ENCODE data around the gene LDAF1.

DNA sequence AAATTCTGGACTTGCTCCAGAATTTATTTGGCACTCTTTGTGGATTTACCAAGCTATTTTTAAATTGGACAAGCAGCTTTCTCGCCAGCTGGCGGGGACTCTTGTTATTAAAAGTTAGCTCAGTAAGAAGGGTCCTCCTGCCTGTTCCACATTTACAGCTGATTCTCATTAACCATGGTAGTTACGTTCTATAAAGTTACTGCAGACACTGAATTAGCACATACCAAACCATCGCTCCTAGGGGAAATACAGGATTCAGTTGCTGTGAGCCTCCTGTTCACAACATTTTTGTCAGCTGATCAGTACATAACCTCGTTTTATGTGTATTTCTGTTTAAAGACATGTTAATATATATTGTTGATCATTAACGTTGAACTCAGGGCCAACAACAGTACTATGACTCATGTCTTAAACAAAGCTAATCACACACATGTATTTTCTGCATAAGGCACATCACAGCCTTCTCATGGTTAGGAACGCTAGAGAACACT is 4.2 kb downstream of the LDAF1 start:
- TF ChIP-seq POLR2A (IDR thresholded peaks at IDR 0.05) (no peak), POLR2AphosphoS5 (IDR thresholded peaks at IDR 0.05) (no peak)

All from spleen (tissue), 3 donors.